ENCODE measurements around the gene RFNG.

RFNG gene

GRCh38 chr17:82089723-82090548 lies 38.3 kb upstream of the RFNG start:
- no peak overlapping the region for H3K4me3 ChIP-seq (ENCODE audit: low read depth, low read length)

GRCh38 chr17:82088838-82089722 lies 37.5 kb upstream of the RFNG start:
- no peak overlapping the region for H3K4me3 ChIP-seq (ENCODE audit: low read depth, low read length)

- no peak overlapping the region for H3K4me3 ChIP-seq (ENCODE audit: low read depth, low read length)
These were observed 36.6 kb upstream of the RFNG start for GRCh38 chr17:82087961-82088837.

- H3K4me3 ChIP-seq (ENCODE audit: low read depth, low read length): no peak overlapping the region
These were observed 35.6 kb upstream of the RFNG start for GRCh38 chr17:82086941-82087906.

- no peak overlapping the region for H3K4me3 ChIP-seq (ENCODE audit: low read depth, low read length)
These were observed 34.5 kb upstream of the RFNG start for GRCh38 chr17:82085931-82086764.

- H3K4me3 ChIP-seq (ENCODE audit: low read depth, low read length): no peak overlapping the region
These were observed 33.6 kb upstream of the RFNG start for GRCh38 chr17:82085031-82085861.

- no peak overlapping the region for H3K4me3 ChIP-seq (ENCODE audit: low read depth, low read length)
These were observed 32.9 kb upstream of the RFNG start for GRCh38 chr17:82084373-82085030.

GRCh38 chr17:82083533-82084359 lies 32.1 kb upstream of the RFNG start:
- H3K4me3 ChIP-seq (ENCODE audit: low read depth, low read length): no peak overlapping the region

- no peak overlapping the region for H3K4me3 ChIP-seq (ENCODE audit: low read depth, low read length)
These were observed 31.4 kb upstream of the RFNG start for GRCh38 chr17:82083009-82083408.

- no peak overlapping the region for H3K4me3 ChIP-seq (ENCODE audit: low read depth, low read length)
These were observed 30.8 kb upstream of the RFNG start for GRCh38 chr17:82082456-82082855.

- no peak overlapping the region for H3K4me3 ChIP-seq (ENCODE audit: low read depth, low read length)
These were observed 30.4 kb upstream of the RFNG start for GRCh38 chr17:82081966-82082365.

- H3K4me3 ChIP-seq (ENCODE audit: low read depth, low read length): no peak overlapping the region
These were observed 29.9 kb upstream of the RFNG start for GRCh38 chr17:82081546-82081945.

GRCh38 chr17:82080789-82081464 lies 29.3 kb upstream of the RFNG start:
- H3K4me3 ChIP-seq (ENCODE audit: low read depth, low read length): no peak overlapping the region

GRCh38 chr17:82080048-82080788 lies 28.6 kb upstream of the RFNG start:
- H3K4me3 ChIP-seq (ENCODE audit: low read depth, low read length): no peak overlapping the region

- H3K4me3 ChIP-seq (ENCODE audit: low read depth, low read length): no peak overlapping the region
These were observed 27.5 kb upstream of the RFNG start for GRCh38 chr17:82079001-82079677.

Data from iPS-11a (cell line).